HepG2 (cell line): ENCODE results near the gene PPP1R9A. TPM values are rescaled to one million over a fixed set of nuclear protein-coding genes. Genes with fewer than 3 reads are reported as not detected.

Source experiments
- ATF7 ChIP-seq, 2 experiments: fragments of 450-650 bp in 1 of 2; sonication (generic) in 1 of 2; formaldehyde crosslinking in 1 of 2; IDR thresholded peaks; 2 replicates each; pipeline versions ENCODE4 v1.4.0 to v1.6.1; 2016 to 2020; ENCODE audit warnings: antibody characterized with exemption in 1 of 2, mild to moderate bottlenecking in 1 of 2, missing genetic modification reagents in 1 of 2
- DPF2 ChIP-seq: sonication (generic); formaldehyde crosslinking; IDR thresholded peaks from 2 replicates; pipeline ENCODE4 v1.4.0; 2020; ENCODE audit warnings: mild to moderate bottlenecking, low read depth, missing genetic modification reagents, borderline replicate concordance
- ELF3 ChIP-seq: IDR thresholded peaks from 2 replicates; pipeline ENCODE4 v1.6.1; 2016; ENCODE audit warnings: missing genetic modification reagents, missing compliant biosample characterization
- HMG20B ChIP-seq: conservative IDR thresholded peaks from 2 replicates; pipeline ENCODE4 v1.6.1; 2016; ENCODE audit warnings: missing genetic modification reagents, missing compliant biosample characterization
- KAT8 ChIP-seq: IDR thresholded peaks from 2 replicates; pipeline ENCODE4 v1.6.1; 2016; ENCODE audit warnings: missing genetic modification reagents, missing compliant biosample characterization
- LCORL ChIP-seq, 2 experiments: fragments of 450-650 bp in 1 of 2; sonication (generic) in 1 of 2; formaldehyde crosslinking in 1 of 2; IDR thresholded peaks; 2 replicates each; pipeline versions ENCODE4 v1.5.0 to v1.6.1; 2017 to 2020; ENCODE audit warnings: antibody characterized with exemption in 1 of 2, missing genetic modification reagents in 1 of 2
- MEIS1 ChIP-seq: sonication (generic); formaldehyde crosslinking; IDR thresholded peaks from 2 replicates; pipeline ENCODE4 v1.9.0; 2021; ENCODE audit warnings: mild to moderate bottlenecking, missing genetic modification reagents, moderate library complexity, borderline replicate concordance
- MIER2 ChIP-seq: IDR thresholded peaks from 2 replicates; pipeline ENCODE4 v1.6.1; 2016; ENCODE audit warnings: missing biosample characterization, missing genetic modification reagents
- NCOA2 ChIP-seq: sonication (generic); formaldehyde crosslinking; IDR thresholded peaks from 2 replicates; pipeline ENCODE4 v1.8.0; 2022; ENCODE audit warnings: inconsistent platforms
- PHF8 ChIP-seq: sonication (generic); formaldehyde crosslinking; IDR thresholded peaks from 2 replicates; pipeline ENCODE4 v1.5.0; 2020; ENCODE audit warnings: missing genetic modification reagents
- SAP130 ChIP-seq: IDR thresholded peaks from 2 replicates; pipeline ENCODE4 v1.6.1; 2016; ENCODE audit warnings: low read depth
- SP140L ChIP-seq: sonication (generic); formaldehyde crosslinking; IDR thresholded peaks from 2 replicates; pipeline ENCODE4 v1.4.0; 2020; ENCODE audit warnings: missing genetic modification reagents, borderline replicate concordance
- STAG1 ChIP-seq: sonication (generic); formaldehyde crosslinking; IDR thresholded peaks from 2 replicates; pipeline ENCODE4 v1.4.0; 2020; ENCODE audit warnings: missing genetic modification reagents
- TEAD3 ChIP-seq: optimal IDR thresholded peaks from 2 replicates; pipeline ENCODE3; 2016; ENCODE audit warnings: borderline replicate concordance
- ZBTB8A ChIP-seq: sonication (generic); formaldehyde crosslinking; IDR thresholded peaks from 2 replicates; pipeline ENCODE4 v1.4.0; 2020; ENCODE audit warnings: mild to moderate bottlenecking, low read depth, missing genetic modification reagents, borderline replicate concordance
- ZNF260 ChIP-seq: sonication (generic); formaldehyde crosslinking; IDR thresholded peaks from 2 replicates; pipeline ENCODE4 v1.4.0; 2020; ENCODE audit warnings: missing genetic modification reagents, low read depth, mild to moderate bottlenecking, borderline replicate concordance
- ZNF331 ChIP-seq: sonication (generic); formaldehyde crosslinking; IDR thresholded peaks from 2 replicates; pipeline ENCODE4 v1.4.0; 2020; ENCODE audit warnings: missing genetic modification reagents
- ZNF33B ChIP-seq: sonication (generic); formaldehyde crosslinking; IDR thresholded peaks from 2 replicates; pipeline ENCODE4 v1.5.1; 2020; ENCODE audit warnings: mild to moderate bottlenecking, missing genetic modification reagents
- ZNF552 ChIP-seq: sonication (generic); formaldehyde crosslinking; IDR thresholded peaks from 2 replicates; pipeline ENCODE4 v1.9.0; 2022; ENCODE audit warnings: missing genetic modification reagents, mild to moderate bottlenecking, borderline replicate concordance
- polyA plus RNA-seq, 8 experiments: library from polyadenylated mRNA; depleted of rRNA in 3 of 8; stranded (reverse) in 7 of 8; unstranded in 1 of 8; fragments of >200 nt; fragmentation: Illumina TruSeq in 4 of 8; extraction: Trizol in 4 of 8; gene quantifications; 2 replicates each; pipeline versions ENCODE4 v1.2.1 to v1.2.3, GENCODE V29; 2011 to 2016; ENCODE audit warnings: low read depth in 4 of 8, missing spikeins in 1 of 8, mixed read lengths in 1 of 8; ENCODE audit not compliant: insufficient read depth in 1 of 8
- total RNA-seq, 5 experiments: library from RNA; depleted of rRNA; stranded (reverse); fragments of >200 nt; fragmentation: Illumina TruSeq; extraction: Trizol; gene quantifications; 2 replicates each; pipeline ENCODE4 v1.2.3, GENCODE V29; 2016; ENCODE audit warnings: low read depth in 1 of 5
- TF ChIP-seq, protein P1 (sequence below): sonication (generic); formaldehyde crosslinking; IDR thresholded peaks from 2 replicates; pipeline ENCODE4 v1.4.0; 2020; ENCODE audit warnings: mild to moderate bottlenecking, missing genetic modification reagents, borderline replicate concordance
- TF ChIP-seq, protein P2 (sequence below): sonication (generic); formaldehyde crosslinking; IDR thresholded peaks from 2 replicates; pipeline ENCODE4 v1.5.1; 2020; ENCODE audit warnings: missing genetic modification reagents, mild to moderate bottlenecking, borderline replicate concordance
- TF ChIP-seq, protein P3 (sequence below): IDR thresholded peaks from 2 replicates; pipeline ENCODE4 v1.6.1; 2012; ENCODE audit warnings: low read depth, low read length, improper control_type of control experiment
- TF ChIP-seq, protein P4 (sequence below): IDR thresholded peaks from 2 replicates; pipeline ENCODE4 v1.6.1; 2012; ENCODE audit warnings: inconsistent platforms
- TF ChIP-seq, protein P5 (sequence below): sonication (generic); formaldehyde crosslinking; IDR thresholded peaks from 2 replicates; pipeline ENCODE4 v1.4.0; 2020; ENCODE audit warnings: mild to moderate bottlenecking, missing genetic modification reagents

The PPP1R9A gene
- total and polyA plus RNA-seq, 2 of the 13 experiments (the other 11 are each of a cell fraction or from before 2014, with no cell fraction given): 11.4 to 31.9 TPM

DNA sequence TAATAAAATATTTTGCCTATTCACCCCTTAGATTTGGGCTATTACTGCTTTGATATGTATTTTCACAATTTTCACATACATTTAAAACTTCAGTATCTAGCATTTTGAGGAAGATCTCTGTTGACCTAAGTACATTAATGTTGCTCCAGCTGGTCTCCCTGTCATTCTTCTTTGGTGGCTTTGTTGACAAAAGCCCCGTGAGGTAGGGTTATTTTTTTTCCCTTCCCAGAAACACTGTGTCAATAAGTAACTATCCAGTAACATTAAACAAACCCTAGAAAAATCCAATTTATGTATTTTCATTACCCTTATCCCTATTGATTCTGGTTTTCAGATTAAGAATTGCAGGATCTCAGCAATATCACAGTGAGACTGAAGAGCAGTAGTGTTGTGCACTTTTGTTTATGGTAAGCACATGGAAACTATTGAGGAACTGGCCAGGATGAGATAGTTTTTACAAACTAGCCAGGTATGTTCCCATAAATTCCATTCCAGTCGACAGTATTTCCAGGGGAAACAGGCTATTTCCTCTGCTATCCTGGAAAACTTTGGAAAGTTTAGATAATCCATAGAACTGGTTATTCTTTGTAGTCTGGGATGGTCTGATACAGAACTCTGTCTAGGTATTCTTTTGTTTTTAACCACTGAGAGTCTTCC lies 218.8 kb downstream of the PPP1R9A start (continued):
- TF ChIP-seq MIER2 (CRISPR knock-in tag) (no peak), HMG20B (no peak), KAT8 (CRISPR knock-in tag) (peak; percentile 49; the same call in 1 of the 2 replicates), ELF3 (CRISPR knock-in tag) (peak; percentile 49; the same call in 1 of the 2 replicates), SAP130 (CRISPR knock-in tag) (peak; percentile 69; the same call in 1 of the 2 replicates), PHF8 (CRISPR knock-in tag) (no peak), ZNF552 (CRISPR knock-in tag) (no peak), TEAD3 (CRISPR knock-in tag) (peak; percentile 29), ZNF33B (CRISPR knock-in tag) (no peak), DPF2 (no peak), ZBTB8A (CRISPR knock-in tag) (no peak), LCORL (IDR thresholded peaks at IDR 0.05) (no peak), LCORL (CRISPR knock-in tag; IDR thresholded peaks at IDR 0.05) (no peak), SP140L (CRISPR knock-in tag) (no peak), STAG1 (CRISPR knock-in tag) (0 out of 2 replicates have a peak, but pooled peaks have one; percentile 1), ZNF260 (CRISPR knock-in tag) (no peak), MEIS1 (CRISPR knock-in tag) (no peak), ZNF331 (0 out of 2 replicates have a peak, but pooled peaks have one; percentile 44), ATF7 (IDR thresholded peaks at IDR 0.05) (no peak), ATF7 (CRISPR knock-in tag; IDR thresholded peaks at IDR 0.05) (no peak), NCOA2 (CRISPR knock-in tag) (peak; percentile 81; the same call in 1 of the 2 replicates)
- TF ChIP-seq, protein P1, sequence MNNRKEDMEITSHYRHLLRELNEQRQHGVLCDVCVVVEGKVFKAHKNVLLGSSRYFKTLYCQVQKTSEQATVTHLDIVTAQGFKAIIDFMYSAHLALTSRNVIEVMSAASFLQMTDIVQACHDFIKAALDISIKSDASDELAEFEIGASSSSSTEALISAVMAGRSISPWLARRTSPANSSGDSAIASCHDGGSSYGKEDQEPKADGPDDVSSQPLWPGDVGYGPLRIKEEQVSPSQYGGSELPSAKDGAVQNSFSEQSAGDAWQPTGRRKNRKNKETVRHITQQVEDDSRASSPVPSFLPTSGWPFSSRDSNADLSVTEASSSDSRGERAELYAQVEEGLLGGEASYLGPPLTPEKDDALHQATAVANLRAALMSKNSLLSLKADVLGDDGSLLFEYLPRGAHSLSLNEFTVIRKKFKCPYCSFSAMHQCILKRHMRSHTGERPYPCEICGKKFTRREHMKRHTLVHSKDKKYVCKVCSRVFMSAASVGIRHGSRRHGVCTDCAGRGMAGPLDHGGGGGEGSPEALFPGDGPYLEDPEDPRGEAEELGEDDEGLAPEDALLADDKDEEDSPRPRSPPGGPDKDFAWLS (CRISPR knock-in tag): no peak
- TF ChIP-seq, protein P2, sequence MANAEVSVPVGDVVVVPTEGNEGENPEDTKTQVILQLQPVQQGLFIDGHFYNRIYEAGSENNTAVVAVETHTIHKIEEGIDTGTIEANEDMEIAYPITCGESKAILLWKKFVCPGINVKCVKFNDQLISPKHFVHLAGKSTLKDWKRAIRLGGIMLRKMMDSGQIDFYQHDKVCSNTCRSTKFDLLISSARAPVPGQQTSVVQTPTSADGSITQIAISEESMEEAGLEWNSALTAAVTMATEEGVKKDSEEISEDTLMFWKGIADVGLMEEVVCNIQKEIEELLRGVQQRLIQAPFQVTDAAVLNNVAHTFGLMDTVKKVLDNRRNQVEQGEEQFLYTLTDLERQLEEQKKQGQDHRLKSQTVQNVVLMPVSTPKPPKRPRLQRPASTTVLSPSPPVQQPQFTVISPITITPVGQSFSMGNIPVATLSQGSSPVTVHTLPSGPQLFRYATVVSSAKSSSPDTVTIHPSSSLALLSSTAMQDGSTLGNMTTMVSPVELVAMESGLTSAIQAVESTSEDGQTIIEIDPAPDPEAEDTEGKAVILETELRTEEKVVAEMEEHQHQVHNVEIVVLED: no peak
- TF ChIP-seq, protein P3, sequence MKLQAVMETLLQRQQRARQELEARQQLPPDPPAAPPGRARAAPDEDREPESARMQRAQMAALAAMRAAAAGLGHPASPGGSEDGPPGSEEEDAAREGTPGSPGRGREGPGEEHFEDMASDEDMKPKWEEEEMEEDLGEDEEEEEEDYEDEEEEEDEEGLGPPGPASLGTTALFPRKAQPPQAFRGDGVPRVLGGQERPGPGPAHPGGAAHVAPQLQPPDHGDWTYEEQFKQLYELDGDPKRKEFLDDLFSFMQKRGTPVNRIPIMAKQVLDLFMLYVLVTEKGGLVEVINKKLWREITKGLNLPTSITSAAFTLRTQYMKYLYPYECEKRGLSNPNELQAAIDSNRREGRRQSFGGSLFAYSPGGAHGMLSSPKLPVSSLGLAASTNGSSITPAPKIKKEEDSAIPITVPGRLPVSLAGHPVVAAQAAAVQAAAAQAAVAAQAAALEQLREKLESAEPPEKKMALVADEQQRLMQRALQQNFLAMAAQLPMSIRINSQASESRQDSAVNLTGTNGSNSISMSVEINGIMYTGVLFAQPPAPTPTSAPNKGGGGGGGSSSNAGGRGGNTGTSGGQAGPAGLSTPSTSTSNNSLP: peak; percentile 51; the same call in 1 of the 2 replicates
- TF ChIP-seq, protein P4, sequence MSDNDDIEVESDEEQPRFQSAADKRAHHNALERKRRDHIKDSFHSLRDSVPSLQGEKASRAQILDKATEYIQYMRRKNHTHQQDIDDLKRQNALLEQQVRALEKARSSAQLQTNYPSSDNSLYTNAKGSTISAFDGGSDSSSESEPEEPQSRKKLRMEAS: no peak
- TF ChIP-seq, protein P5, sequence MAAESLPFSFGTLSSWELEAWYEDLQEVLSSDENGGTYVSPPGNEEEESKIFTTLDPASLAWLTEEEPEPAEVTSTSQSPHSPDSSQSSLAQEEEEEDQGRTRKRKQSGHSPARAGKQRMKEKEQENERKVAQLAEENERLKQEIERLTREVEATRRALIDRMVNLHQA: no peak
